Subcutaneous adipose tissue (tissue), 4 donors: Measurements from ENCODE around the gene DENND4A. TPM values are rescaled to one million over a fixed set of nuclear protein-coding genes. Genes with fewer than 3 reads are reported as not detected.

ENCODE experiments used
- CTCF ChIP-seq: fragments of 450-650 bp; IDR thresholded peaks from one replicate; pipeline ENCODE4 v1.5.1; 2016; ENCODE audit warnings: low read depth, mild to moderate bottlenecking, control low read depth, antibody characterized with exemption, moderate library complexity
- total RNA-seq, 4 donors: library from RNA; depleted of rRNA; stranded (reverse); fragments of >200 nt; gene quantifications; one replicate each; pipeline ENCODE4 v1.1.0, GENCODE V29; 2016

Gene DENND4A
- total RNA-seq, 4 donors from 2014 or later = 29.4 to 36.7 (median 33.3) TPM

DNA sequence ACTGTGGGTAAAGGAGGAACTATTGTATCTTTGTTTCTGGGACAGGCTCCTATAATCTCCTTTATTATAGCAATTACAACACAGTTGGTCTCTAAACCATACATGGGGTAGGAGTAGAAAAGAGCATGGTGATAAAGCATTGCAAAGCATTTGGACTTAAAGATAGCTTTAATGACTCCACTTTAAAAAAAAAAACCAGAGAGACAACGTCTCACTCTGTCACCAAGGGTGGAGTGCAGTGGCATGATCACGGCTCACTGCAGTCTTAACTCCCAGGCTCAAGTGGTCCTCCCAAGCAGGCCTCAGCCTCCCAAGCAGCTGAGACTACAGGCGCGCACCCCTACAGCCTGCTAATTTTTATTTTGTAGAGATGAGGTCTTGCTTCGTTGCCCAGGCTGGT, 68.2 kb downstream of the DENND4A start:
- TF ChIP-seq CTCF = no peak

GRCh38 chr15:65722191-65722590, 69.9 kb downstream of the DENND4A start:
- TF ChIP-seq CTCF = no peak

GRCh38 chr15:65712415-65712814, 79.7 kb downstream of the DENND4A start:
- TF ChIP-seq CTCF = no peak

GRCh38 chr15:65695081-65695480, 97.0 kb downstream of the DENND4A start:
- no peak for TF ChIP-seq CTCF

GRCh38 chr15:65690778-65691177, 101.3 kb downstream of the DENND4A start:
- no peak for TF ChIP-seq CTCF

- TF ChIP-seq CTCF = no peak
These were observed 101.9 kb downstream of the DENND4A start for GRCh38 chr15:65690173-65690572.

DNA sequence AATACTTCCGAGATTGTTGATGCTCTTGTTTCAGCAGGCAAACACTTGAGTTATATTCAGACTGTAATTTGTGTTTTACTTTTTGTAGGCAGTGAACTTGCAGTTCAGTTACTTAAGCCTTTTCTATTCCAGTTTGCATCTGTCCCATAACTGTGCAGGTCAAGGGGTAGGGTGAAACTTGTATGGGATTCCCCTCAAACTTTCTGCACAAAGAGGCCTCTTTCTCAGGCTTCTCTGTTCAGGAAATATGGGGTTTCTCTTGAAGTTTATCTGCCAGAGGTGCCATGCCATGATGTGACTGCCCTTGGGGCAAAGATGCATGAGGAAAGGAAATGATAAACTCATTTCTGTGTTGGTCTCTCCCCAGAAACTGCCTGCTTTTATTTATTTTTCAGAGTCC, 103.6 kb downstream of the DENND4A start:
- TF ChIP-seq CTCF = no peak
